ENCODE measurements around the gene STK11IP.

DNA sequence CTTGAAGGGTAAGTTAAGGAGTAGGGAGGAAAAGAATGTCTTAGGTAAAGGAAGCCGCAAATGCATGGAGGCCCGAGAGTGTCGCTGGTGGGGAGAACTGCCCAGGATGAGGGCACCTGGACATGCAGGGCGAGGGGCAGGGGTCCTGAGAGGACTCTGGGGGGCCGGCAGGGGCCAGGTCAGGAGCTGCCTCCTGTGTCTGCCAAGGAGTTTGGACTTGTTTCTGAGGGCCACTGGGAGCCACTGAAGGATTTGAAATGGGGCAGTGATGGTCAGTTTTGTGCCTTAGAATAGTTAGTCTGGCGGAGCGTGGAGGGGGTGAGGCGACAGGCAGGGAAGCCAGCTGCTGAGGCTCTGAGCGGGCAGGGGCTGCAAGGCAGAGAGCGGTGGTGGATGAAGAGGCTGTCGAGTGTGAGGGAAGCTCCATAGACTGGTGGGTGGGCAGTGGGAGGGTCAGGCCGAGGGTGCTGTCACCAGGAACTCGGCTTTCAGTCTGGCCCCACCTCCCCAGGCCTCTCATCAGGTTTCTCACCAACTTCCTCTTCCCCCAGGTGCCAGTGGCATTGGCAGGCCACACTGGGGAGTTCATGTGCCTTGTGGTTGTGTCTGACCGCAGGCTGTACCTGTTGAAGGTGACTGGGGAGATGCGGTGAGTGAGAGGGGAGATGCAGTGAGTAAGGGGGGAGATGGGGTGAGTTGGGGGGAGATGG, 15.1 kb downstream of the STK11IP start:
- no peak for TF ChIP-seq POLR2A (IDR thresholded peaks at IDR 0.05; ENCODE audit: low read length)
- no peak for TF ChIP-seq GATA1 (IDR thresholded peaks at IDR 0.05; ENCODE audit: low read depth, low read length)

All from erythroblast (primary cell).